GM10266 (cell line): Measurements from ENCODE around the gene ANKRD55.
"Not testable (repeated sequence)": the region's sequence is repeated elsewhere in the genome, so short reads cannot be mapped to it uniquely, and the experiment has no call there.

ENCODE experiments used
- DNase-seq: peaks from one replicate; pipeline ENCODE4 v3.0.0; 2012; ENCODE audit errors: extremely low spot score
- CTCF ChIP-seq: IDR thresholded peaks from 2 replicates; pipeline ENCODE4 v1.5.1; 2012; ENCODE audit warnings: mild to moderate bottlenecking, low read depth; ENCODE audit not compliant: control insufficient read depth, insufficient read depth; ENCODE audit errors: missing control alignments

ANKRD55 gene

GRCh38 chr5:56273376-56273955, 40.3 kb upstream of the ANKRD55 start:
- no peak for DNase-seq
- TF ChIP-seq CTCF = no peak

GRCh38 chr5:56272765-56273164, 39.6 kb upstream of the ANKRD55 start:
- TF ChIP-seq CTCF = no peak
- DNase-seq = no peak

- peak; percentile 70 for DNase-seq
- TF ChIP-seq CTCF = peak; percentile 99
Measured at GRCh38 chr5:56270568-56271392, 37.6 kb upstream of the ANKRD55 start.

- no peak for DNase-seq
- TF ChIP-seq CTCF = peak; percentile 20
Measured at GRCh38 chr5:56270058-56270457, 36.9 kb upstream of the ANKRD55 start.

- peak; percentile 56 for TF ChIP-seq CTCF
- peak; percentile 58 for DNase-seq
Measured at GRCh38 chr5:56269216-56269927, 36.2 kb upstream of the ANKRD55 start.

- not testable (repeated sequence) for DNase-seq
Measured at GRCh38 chr5:56268707-56269106, 35.6 kb upstream of the ANKRD55 start.

GRCh38 chr5:56267856-56268255, 34.7 kb upstream of the ANKRD55 start:
- no peak for TF ChIP-seq CTCF
- no peak for DNase-seq
